ENCODE measurements around the gene IFITM5.

IFITM5 gene

GRCh38 chr11:293852-294661 lies 5.3 kb downstream of the IFITM5 start:
- Histone ChIP-seq H3K14ac (ENCODE audit: low read length in 2 of 2) (no peak overlapping the region), H2BK120ac (ENCODE audit: low read depth, low read length) (no peak overlapping the region), H3K27me3 (ENCODE audit: control insufficient read depth in 1 of 2, insufficient read depth in 1 of 2, low read length in 2 of 2) (peaks cover 0 to 35% of the 10 kb centered on the region in 2 experiments), H3K4me1 (ENCODE audit: control insufficient read depth, insufficient read depth, low read depth, low read length) (peaks cover 33% of the 10 kb centered on the region), H3K27ac (ENCODE audit: low read length, poor library complexity, severe bottlenecking) (no peak overlapping the region), H3K9me3 (ENCODE audit: control insufficient read depth, low read length) (no peaks in the 10 kb centered on the region), H3K4me2 (ENCODE audit: low read length, poor library complexity, severe bottlenecking) (no peak overlapping the region), H3K23ac (ENCODE audit: low read length in 2 of 2) (no peak overlapping the region), H3K79me1 (replicated peaks; ENCODE audit: low read length, poor library complexity, severe bottlenecking) (peaks cover 9% of the 10 kb centered on the region), H2BK5ac (ENCODE audit: low read depth, low read length, poor library complexity, severe bottlenecking) (no peak overlapping the region), H3K4me3 (ENCODE audit: insufficient read depth in 1 of 2, low read depth in 1 of 2, low read length in 2 of 2) (no peak overlapping the region), H2BK12ac (ENCODE audit: low read length in 2 of 2) (no peak overlapping the region), H4K91ac (ENCODE audit: low read length) (no peak overlapping the region), H2AK5ac (ENCODE audit: low read length, severe bottlenecking) (no peak overlapping the region), H2BK15ac (ENCODE audit: low read depth, poor library complexity, severe bottlenecking) (no peak overlapping the region), H2AFZ (ENCODE audit: low read depth, low read length) (no peak overlapping the region), H3K36me3 (ENCODE audit: control insufficient read depth in 1 of 2, insufficient read depth in 2 of 2, low read depth in 1 of 2, low read length in 2 of 2) (peaks cover 0 to 59% of the 10 kb centered on the region in 2 experiments), H3K18ac (ENCODE audit: low read depth in 1 of 2, low read length in 2 of 2) (no peak overlapping the region), H3K9ac (ENCODE audit: low read length) (no peak overlapping the region), H4K8ac (ENCODE audit: low read length) (no peak overlapping the region), H3K4ac (ENCODE audit: low read depth in 1 of 2, low read length in 2 of 2) (no peak overlapping the region)
- no peak for DNase-seq
- WGBS = 94% methylated on average over 27 of the region's 27 CpGs

GRCh38 chr11:293271-293851 lies 6.0 kb downstream of the IFITM5 start:
- no peak overlapping the region for H3K4me3 ChIP-seq (ENCODE audit: insufficient read depth in 1 of 2, low read depth in 1 of 2, low read length in 2 of 2)
- H3K4ac ChIP-seq (ENCODE audit: low read depth in 1 of 2, low read length in 2 of 2) = no peak overlapping the region
- no peak overlapping the region for H3K18ac ChIP-seq (ENCODE audit: low read depth in 1 of 2, low read length in 2 of 2)
- peaks cover 34% of the 10 kb centered on the region for H3K4me1 ChIP-seq (ENCODE audit: control insufficient read depth, insufficient read depth, low read depth, low read length)
- H3K4me2 ChIP-seq (ENCODE audit: low read length, poor library complexity, severe bottlenecking) = no peak overlapping the region
- WGBS = 84% methylated on average over 17 of the region's 18 CpGs
- H2BK120ac ChIP-seq (ENCODE audit: low read depth, low read length) = no peak overlapping the region
- no peak overlapping the region for H2BK12ac ChIP-seq (ENCODE audit: low read length in 2 of 2)
- no peak overlapping the region for H3K9ac ChIP-seq (ENCODE audit: low read length)
- peaks cover 0 to 30% of the 10 kb centered on the region in 2 experiments for H3K27me3 ChIP-seq (ENCODE audit: control insufficient read depth in 1 of 2, insufficient read depth in 1 of 2, low read length in 2 of 2)
- no peak for DNase-seq
- H3K9me3 ChIP-seq (ENCODE audit: control insufficient read depth, low read length) = no peaks in the 10 kb centered on the region
- no peak overlapping the region for H2AK5ac ChIP-seq (ENCODE audit: low read length, severe bottlenecking)
- no peak overlapping the region for H2BK5ac ChIP-seq (ENCODE audit: low read depth, low read length, poor library complexity, severe bottlenecking)
- H3K23ac ChIP-seq (ENCODE audit: low read length in 2 of 2) = no peak overlapping the region
- no peak overlapping the region for H3K27ac ChIP-seq (ENCODE audit: low read length, poor library complexity, severe bottlenecking)
- H3K79me1 ChIP-seq (replicated peaks; ENCODE audit: low read length, poor library complexity, severe bottlenecking) = peaks cover 9% of the 10 kb centered on the region
- H2AFZ ChIP-seq (ENCODE audit: low read depth, low read length) = no peak overlapping the region
- no peak overlapping the region for H4K8ac ChIP-seq (ENCODE audit: low read length)
- no peak overlapping the region for H4K91ac ChIP-seq (ENCODE audit: low read length)
- peaks cover 0 to 59% of the 10 kb centered on the region in 2 experiments for H3K36me3 ChIP-seq (ENCODE audit: control insufficient read depth in 1 of 2, insufficient read depth in 2 of 2, low read depth in 1 of 2, low read length in 2 of 2)
- H2BK15ac ChIP-seq (ENCODE audit: low read depth, poor library complexity, severe bottlenecking) = no peak overlapping the region
- no peak overlapping the region for H3K14ac ChIP-seq (ENCODE audit: low read length in 2 of 2)

- H3K79me1 ChIP-seq (replicated peaks; ENCODE audit: low read length, poor library complexity, severe bottlenecking) = peaks cover 9% of the 10 kb centered on the region
- peaks cover 39% of the 10 kb centered on the region for H3K4me1 ChIP-seq (ENCODE audit: control insufficient read depth, insufficient read depth, low read depth, low read length)
- no peak for DNase-seq
- no peak overlapping the region for H3K9ac ChIP-seq (ENCODE audit: low read length)
- H3K18ac ChIP-seq (ENCODE audit: low read depth in 1 of 2, low read length in 2 of 2) = no peak overlapping the region
- H3K23ac ChIP-seq (ENCODE audit: low read length in 2 of 2) = no peak overlapping the region
- peaks cover 6 to 34% of the 10 kb centered on the region in 2 experiments for H3K27me3 ChIP-seq (ENCODE audit: control insufficient read depth in 1 of 2, insufficient read depth in 1 of 2, low read length in 2 of 2)
- peaks cover 0 to 59% of the 10 kb centered on the region in 2 experiments for H3K36me3 ChIP-seq (ENCODE audit: control insufficient read depth in 1 of 2, insufficient read depth in 2 of 2, low read depth in 1 of 2, low read length in 2 of 2)
- H3K4ac ChIP-seq (ENCODE audit: low read depth in 1 of 2, low read length in 2 of 2) = no peak overlapping the region
- H2AK5ac ChIP-seq (ENCODE audit: low read length, severe bottlenecking) = no peak overlapping the region
- no peaks in the 10 kb centered on the region for H3K9me3 ChIP-seq (ENCODE audit: control insufficient read depth, low read length)
- H2BK120ac ChIP-seq (ENCODE audit: low read depth, low read length) = no peak overlapping the region
- WGBS = 97% methylated on average over 29 of the region's 29 CpGs
- no peak overlapping the region for H2BK15ac ChIP-seq (ENCODE audit: low read depth, poor library complexity, severe bottlenecking)
- no peak overlapping the region for H3K4me3 ChIP-seq (ENCODE audit: insufficient read depth in 1 of 2, low read depth in 1 of 2, low read length in 2 of 2)
- H2BK5ac ChIP-seq (ENCODE audit: low read depth, low read length, poor library complexity, severe bottlenecking) = no peak overlapping the region
- no peak overlapping the region for H3K27ac ChIP-seq (ENCODE audit: low read length, poor library complexity, severe bottlenecking)
- H2AFZ ChIP-seq (ENCODE audit: low read depth, low read length) = no peak overlapping the region
- no peak overlapping the region for H4K8ac ChIP-seq (ENCODE audit: low read length)
- H4K91ac ChIP-seq (ENCODE audit: low read length) = no peak overlapping the region
- H3K14ac ChIP-seq (ENCODE audit: low read length in 2 of 2) = no peak overlapping the region
- H3K4me2 ChIP-seq (ENCODE audit: low read length, poor library complexity, severe bottlenecking) = no peak overlapping the region
- H2BK12ac ChIP-seq (ENCODE audit: low read length in 2 of 2) = no peak overlapping the region
Observed at GRCh38 chr11:292211-293121, 6.9 kb downstream of the IFITM5 start.
